Stimulated activated CD4-positive, alpha-beta T cell treated with anti-CD3 and anti-CD28 coated beads, Interleukin-2, amount 100 ng/mL, for 24 hours (primary cell): ENCODE results near the gene AGER.

Experiments used
- DNase-seq, 2 donors: peaks; one replicate each; pipeline ENCODE4 v3.0.0-alpha.2; 2020

AGER gene

GRCh38 chr6:32185681-32186131 is 1.7 kb upstream of the AGER start:
- peak; percentile 64 to 67 for DNase-seq

DNA sequence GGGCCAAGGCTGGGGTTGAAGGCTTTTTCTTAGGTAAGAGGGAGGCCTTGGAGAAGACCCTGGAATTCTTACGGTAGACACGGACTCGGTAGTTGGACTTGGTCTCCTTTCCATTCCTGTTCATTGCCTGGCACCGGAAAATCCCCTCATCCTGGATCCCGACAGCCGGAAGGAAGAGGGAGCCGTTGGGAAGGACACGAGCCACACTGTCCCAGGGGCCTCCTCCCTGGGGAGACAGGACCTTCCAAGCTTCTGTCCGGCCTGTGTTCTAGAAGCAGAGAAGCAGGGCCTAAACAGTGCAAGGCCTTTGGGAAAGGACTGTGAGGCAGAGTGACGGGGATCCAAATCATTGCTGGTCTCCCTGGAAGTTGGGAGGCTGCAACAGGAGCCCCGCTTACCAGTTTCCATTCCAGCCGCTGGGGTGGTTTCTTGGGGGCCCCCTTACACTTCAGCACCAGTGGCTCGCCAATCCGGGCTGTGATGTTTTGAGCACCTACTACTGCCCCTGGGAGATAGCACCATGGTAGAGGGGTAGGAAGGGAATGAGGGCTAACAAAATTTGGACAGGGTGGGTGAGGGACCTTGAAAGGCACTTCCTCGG is 470 bp downstream of the AGER start:
- no peak for DNase-seq

DNA sequence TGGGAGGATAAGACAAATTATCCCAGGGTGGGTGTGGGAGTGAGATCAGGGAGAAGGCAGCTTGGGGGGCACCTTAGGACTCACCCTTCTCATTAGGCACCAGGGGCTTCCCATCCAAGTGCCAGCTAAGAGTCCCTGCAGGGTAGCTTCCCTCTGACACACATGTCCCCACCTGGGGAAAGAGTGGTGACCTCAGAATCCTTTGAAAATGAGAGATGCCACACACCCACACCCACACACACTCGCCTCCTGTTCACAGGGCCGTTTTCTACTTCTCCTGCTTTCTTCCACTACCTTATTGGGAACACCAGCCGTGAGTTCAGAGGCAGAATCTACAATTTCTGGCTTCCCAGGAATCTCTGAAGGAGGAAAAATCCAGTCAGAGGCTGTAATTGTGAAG is 1.0 kb downstream of the AGER start:
- no peak for DNase-seq

- no peak for DNase-seq
Measured at GRCh38 chr6:32182555-32182981, 1.5 kb downstream of the AGER start.

DNA sequence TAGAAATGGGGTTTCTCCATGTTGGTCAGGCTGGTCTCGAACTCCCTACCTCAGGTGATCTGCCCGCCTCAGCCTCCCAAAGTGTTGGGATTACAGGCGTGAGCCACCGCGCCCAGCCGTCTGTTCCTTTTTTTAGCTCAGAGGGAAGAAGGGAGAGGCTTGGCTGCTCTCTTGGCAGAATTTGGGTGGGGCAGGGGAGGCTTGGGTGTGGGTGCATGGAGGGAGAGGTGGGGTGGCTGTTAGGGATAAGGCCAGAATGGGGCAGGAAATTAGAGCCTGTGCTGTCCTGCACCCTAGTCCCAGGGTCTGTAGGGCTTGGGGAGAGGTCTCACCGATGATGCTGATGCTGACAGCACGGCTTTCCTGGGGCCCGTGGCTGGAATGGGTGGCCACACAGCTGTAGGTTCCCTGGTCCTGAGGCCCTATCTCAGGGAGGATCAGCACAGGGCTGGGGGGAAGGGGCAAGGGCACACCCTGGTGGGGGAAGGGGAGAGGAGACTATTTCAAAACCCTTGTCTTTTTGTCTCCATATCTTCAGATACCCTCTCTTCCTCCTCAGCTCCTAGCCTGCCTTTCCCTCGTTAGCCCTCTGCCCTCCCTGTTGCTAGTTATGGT is 2.0 kb downstream of the AGER start:
- DNase-seq: no peak

- DNase-seq: no peak
Measured at GRCh38 chr6:32181148-32181702, 2.8 kb downstream of the AGER start.

- DNase-seq: no peak
Measured at GRCh38 chr6:32179766-32180405, 4.2 kb downstream of the AGER start.

DNA sequence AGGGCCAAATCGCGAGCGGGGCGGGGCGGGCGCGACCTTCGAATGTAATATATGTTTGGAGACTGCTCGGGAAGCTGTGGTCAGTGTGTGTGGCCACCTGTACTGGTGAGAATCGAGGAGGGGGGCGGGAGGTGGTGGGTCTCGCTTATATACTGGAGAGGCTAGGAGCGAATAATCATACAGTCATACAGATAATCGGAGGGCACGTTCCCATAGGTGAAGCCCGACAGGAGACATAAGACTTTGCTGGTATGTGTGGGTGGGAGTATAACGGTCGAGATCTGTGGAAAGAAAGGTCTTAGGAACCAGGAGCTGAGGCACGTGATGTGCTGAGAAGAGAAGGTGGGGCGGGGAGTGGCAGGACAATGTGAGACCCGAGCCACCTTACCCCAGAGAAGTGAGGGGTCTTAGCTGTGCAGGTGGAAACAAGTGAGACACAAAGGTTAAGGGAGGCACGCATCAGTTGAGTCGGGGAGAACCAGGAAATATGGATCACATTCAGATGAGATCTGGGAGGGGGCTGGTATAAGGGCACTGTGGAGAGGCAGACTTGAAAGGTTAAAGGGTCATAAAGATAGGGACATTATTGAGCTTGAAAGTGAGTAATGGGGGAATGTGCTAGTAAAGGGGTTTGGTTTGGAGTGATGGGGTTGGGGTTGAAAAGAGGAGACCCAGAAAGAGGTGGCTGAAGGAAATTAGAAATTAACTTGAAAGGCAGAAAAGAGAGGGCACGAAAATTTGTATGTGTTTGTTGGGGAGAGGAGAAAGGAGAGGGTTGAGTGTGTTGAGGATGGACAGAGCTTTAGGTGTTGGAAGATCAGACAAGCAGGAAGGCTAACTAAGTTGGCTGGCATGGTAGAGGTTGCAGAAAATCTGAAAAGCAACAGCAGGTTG is 5.3 kb downstream of the AGER start:
- no peak for DNase-seq

GRCh38 chr6:32177788-32178546 is 6.1 kb downstream of the AGER start, which contains the start of gene RNF5:
Gene RNF5, plus strand, starts transcription at chr6:32178405. Its CDS starts 107 bp downstream, at chr6:32178512.
- DNase-seq: peak; percentile 87 to 92

DNA sequence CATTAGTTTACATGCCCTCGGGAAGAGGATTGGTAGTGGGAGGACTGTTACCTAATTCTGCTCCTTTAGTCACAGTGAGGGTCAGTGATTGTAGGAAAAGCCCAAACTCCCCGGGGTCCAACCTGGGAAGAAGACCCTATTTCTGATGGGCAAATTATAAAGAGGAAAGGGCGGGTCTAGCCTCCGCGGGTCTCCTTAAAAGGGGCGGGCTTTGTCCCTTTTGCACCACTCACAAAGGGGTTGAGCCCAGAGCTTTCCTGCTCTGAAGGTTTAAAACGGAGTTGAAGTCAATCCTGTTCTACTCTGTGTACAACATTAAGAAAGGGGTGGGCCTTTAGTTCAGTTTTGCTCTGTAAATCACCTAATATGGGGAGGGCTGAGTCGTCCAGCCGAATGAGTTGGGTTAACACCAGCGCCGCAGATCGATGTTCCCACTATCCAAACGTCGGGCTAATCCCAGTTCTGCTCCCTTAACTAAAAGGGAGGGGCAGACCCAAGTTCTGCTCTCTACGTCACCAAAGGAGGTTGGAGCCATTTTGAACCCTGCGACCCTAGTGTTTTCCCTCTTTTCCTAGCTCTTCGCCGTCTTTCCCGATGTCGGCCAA is 6.8 kb downstream of the AGER start:
- peak; percentile 40 to 42 for DNase-seq

DNA sequence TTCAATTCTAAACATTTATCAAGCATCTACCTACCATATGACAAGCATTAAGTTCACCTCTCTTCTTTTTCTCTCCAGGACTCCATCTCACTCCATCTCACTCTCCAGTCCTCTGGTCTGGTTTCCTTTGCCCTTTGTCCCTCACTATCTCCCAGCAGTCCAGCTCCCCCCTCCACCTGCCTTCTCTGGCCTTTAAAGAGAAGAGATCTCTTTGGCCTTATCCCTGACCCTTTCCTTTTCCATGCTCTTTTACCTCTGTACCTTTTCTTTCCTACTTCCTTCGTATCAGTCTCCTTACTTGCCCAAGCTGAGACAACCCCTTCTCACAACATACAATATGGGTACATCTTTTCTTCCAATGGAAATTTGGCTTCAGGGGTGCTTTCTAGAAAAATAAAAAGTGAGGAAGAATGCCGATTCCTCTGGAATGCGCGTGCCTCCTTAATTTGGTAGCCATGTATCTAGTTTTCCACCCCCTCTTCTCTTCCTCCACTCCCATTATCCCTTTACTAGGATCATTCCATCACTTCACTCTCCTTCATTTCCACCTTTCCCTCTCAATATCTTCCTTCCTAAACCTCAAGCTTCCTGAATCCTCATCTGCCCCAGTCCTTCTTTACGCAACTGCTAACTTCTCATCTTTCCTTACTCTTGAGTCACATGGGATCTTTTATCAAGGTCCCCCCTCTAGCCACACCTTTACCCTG is 7.4 kb downstream of the AGER start:
- no peak for DNase-seq

DNA sequence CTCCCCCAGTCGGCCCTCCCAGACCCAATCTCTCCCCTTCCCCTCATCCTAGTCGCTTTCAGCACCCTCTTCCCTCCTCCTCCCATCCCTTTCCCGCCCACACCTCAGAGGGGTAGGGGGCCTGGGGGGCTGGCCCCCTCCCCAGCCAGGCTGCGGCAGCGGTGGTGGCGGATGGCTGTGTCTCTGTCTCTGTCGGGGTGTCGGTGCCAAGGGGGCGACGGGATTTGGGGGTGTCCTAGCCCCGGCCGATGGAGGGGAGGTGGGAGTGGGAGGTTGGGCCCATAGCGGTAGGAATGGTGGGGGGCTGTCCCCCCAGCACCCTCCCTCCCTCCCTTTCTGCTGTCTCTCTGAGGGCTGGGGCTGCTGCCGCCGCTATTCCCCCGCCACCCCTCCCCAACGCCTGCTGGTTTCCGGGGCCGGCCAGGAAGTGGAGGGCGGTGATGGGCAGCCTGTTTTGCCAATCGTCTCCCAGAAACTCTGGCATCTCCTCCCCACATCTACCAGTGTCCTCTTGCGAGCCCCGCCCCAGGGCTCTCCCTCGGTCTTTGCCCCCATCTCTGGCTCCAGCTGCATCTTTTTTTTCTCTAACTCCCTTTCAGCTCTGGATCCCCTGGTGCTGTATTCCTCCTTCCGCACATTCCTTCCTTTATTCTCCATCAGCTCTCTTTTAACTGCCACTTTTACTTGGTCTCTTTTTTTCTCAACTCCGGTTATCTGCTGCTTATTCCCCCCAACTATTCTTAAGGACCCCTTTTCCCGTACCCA is 8.2 kb downstream of the AGER start, which contains the start of gene AGPAT1:
TSS of gene AGPAT1 (minus strand) at position 374 of the 765 bp plus-strand sequence. CDS start 4,588 bp downstream, outside the sequence.
- DNase-seq: peak; percentile 98

- DNase-seq: no peak
Measured at GRCh38 chr6:32175322-32175710, 8.7 kb downstream of the AGER start.

GRCh38 chr6:32174416-32174815 is 9.6 kb downstream of the AGER start:
- DNase-seq: no peak

DNA sequence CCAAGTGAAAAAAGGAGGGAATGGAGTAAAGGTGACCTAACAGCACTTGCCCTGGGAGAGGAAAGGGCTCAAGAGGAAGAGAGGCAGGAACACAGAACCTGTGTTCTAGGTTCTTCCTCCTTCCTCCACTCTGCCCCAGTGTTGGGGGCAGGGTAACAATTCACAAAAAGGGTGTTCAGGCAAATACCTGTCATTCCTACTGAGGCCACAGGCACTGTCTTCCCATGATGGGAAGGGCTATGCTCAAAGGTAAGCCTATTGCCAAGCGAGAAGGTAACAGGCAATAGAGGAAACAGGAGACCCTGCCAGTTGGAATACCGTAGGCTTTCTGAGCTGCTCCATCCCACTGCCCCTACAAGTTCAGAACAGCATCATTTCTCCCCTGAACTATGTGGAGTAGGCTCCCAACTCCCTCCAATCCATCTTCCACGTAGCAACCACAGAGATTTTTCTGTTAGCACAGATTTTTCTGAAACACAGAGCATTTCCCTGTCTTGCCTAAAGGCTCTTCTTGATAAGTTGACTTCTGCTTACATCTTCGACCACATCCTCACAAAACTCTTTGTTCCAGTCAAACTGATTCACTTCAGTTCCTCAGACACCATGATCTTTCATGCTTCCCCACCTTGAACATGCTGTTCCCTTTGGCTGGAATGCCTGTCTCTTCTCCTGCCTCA is 10.9 kb downstream of the AGER start:
- DNase-seq: no peak

DNA sequence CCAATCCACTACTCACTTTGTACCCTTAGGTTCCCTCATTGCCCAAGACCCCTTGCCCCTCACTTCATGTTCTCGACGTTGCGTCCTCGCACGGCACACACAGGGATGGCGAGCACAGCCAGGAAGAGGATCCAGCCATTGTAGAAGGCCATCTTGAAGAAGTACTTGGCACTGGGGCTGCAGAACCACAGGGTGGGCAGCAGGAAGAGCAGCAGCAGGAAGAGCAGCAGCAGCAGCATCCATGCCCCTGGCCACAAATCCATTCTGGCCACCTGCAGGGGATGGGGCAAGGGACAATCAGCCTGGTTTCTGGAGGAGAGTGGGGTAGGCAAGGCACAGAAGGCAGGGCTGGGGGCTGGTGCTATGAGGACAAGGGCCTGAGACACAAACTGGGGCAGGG is 12.8 kb downstream of the AGER start:
- no peak for DNase-seq

GRCh38 chr6:32170294-32170693 is 13.8 kb downstream of the AGER start:
- DNase-seq: no peak

DNA sequence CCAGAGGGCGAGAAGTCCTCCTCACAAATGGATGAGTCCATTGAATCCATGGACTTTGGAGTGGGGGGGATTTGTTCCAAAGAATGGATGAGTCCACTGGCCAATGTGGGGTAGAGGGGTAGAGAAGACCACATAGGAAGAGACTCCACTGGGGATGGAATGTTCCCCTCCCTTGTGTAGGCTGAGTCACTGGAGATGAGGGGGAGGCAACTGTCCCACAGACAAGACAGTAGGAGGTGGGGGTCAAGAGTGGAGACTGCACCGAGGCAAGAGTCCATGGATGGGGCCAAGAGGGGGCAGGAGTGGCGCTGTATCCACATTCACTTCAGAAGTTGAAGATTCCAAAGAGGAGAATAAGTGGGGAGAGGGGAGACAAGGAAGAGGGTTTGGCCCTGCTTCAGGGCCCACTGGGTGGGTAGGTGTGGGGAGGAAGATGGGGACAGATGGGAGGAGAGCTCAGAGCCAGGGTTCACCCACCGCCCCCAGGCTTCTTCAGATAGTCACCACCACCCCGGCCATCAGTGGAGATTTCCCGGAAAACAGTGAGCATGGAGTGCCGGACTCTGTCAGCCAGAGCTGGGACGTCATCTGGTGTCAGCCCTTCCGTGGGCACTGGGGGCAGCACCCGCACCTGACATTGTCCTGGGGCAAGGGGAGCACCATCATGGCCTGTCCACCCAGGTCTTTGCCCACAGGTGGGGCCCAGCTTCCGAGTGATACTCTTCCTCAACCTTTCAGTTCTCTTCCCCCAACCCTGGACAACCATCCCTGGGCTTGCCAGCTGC is 15.1 kb downstream of the AGER start:
- DNase-seq: no peak

- DNase-seq: no peak
Measured at GRCh38 chr6:32168350-32168749, 15.7 kb downstream of the AGER start.
